Stomach (tissue), 9 donors: ENCODE measurements around the gene CLEC19A. TPM values are rescaled to one million over a fixed set of nuclear protein-coding genes. Genes with fewer than 3 reads are reported as not detected.

ENCODE experiments used
- DNase-seq, 2 donors: peaks; one replicate each; pipeline versions ENCODE4 v3.0.0 to v3.0.0-alpha.2; 2013 to 2019
- H3K27ac ChIP-seq, 5 donors: fragments of 200-600 bp in 4 of 5; sonication (generic) in 4 of 5; one replicate each; pipeline ENCODE4 v1.5.1; 2013 to 2019; ENCODE audit warnings: mild to moderate bottlenecking in 1 of 5, moderate library complexity in 1 of 5
- H3K27me3 ChIP-seq, 3 donors: fragments of 200-600 bp; sonication (generic); one replicate each; pipeline ENCODE4 v1.5.1; 2017 to 2019; ENCODE audit warnings: mixed run types in 1 of 3
- H3K36me3 ChIP-seq, 4 donors: fragments of 200-600 bp; sonication (generic); 1 replicate in 3 of 4; 2 replicates in 1 of 4; pipeline ENCODE4 v1.5.1; 2016 to 2019
- H3K4me1 ChIP-seq, 4 donors: fragments of 200-600 bp; sonication (generic); one replicate each; pipeline ENCODE4 v1.5.1; 2016 to 2019
- H3K4me3 ChIP-seq, 4 donors: fragments of 200-600 bp; sonication (generic) in 3 of 4; one replicate each; pipeline ENCODE4 v1.5.1; 2016 to 2019; ENCODE audit warnings: mild to moderate bottlenecking in 1 of 4
- H3K9me3 ChIP-seq, 4 donors: fragments of 200-600 bp; sonication (generic); one replicate each; pipeline ENCODE4 v1.5.1; 2016 to 2019
- CTCF ChIP-seq, 7 experiments: fragments of 450-650 bp in 4 of 7; fragments of 200-600 bp in 3 of 7; sonication (generic) in 3 of 7; IDR thresholded peaks; one replicate each; pipeline ENCODE4 v1.5.1; 2016 to 2019; ENCODE audit warnings: antibody characterized with exemption in 7 of 7, control low read depth in 2 of 7, mild to moderate bottlenecking in 1 of 7
- EP300 ChIP-seq: sonication (generic); formaldehyde crosslinking; IDR thresholded peaks from one replicate; pipeline ENCODE4 v1.6.1; 2017; ENCODE audit warnings: antibody characterized with exemption
- POLR2A ChIP-seq, 4 donors: fragments of 450-650 bp; IDR thresholded peaks; one replicate each; pipeline ENCODE4 v1.6.1; 2016; ENCODE audit warnings: antibody characterized with exemption in 4 of 4, control low read depth in 2 of 4, mild to moderate bottlenecking in 1 of 4, moderate library complexity in 1 of 4
- POLR2AphosphoS5 ChIP-seq, 3 donors: sonication (generic); formaldehyde crosslinking; IDR thresholded peaks; one replicate each; pipeline ENCODE4 v1.6.1; 2016; ENCODE audit warnings: antibody characterized with exemption in 3 of 3
- WGBS, 5 donors: extraction: QIAGEN DNeasy Blood & Tissue Kit in 3 of 5; methylation state at CpG; one replicate each; pipeline versions ENCODE4 v1.1.5 to v1.1.7; 2013 to 2018; 5-methylcytosine and 5-hydroxymethylcytosine counted together
- intact Hi-C: fragments of 100-400 bp; cut with DNase I; formaldehyde crosslinking; loops from one replicate; pipeline ENCODE4 v1.15.1; 2023; ENCODE audit warnings: low total_unique reads
- polyA plus RNA-seq, 3 donors: library from polyadenylated mRNA; stranded (reverse); fragments of 200-250 nt; gene quantifications; one replicate each; pipeline ENCODE4 v1.2.3, GENCODE V29; 2013
- total RNA-seq, 5 donors: library from RNA; depleted of rRNA; stranded (reverse); fragments of >200 nt; gene quantifications; one replicate each; pipeline versions ENCODE4 v1.1.0 to v1.2.3, GENCODE V29; 2014 to 2016
- donor health status: healthy with polysubstance abuse.
- donor health status: Bipolar disorder and iron deficiency.
- donor health status: healthy.

The CLEC19A gene
- total and polyA plus RNA-seq, 8 donors, result 0.37 TPM; not detected in 7

- 59 to 76% (median 67%) methylated on average over 9 of the region's 9 CpGs for WGBS, 5 donors
- Histone ChIP-seq H3K4me3 (no peak overlapping the region), H3K9me3 (no peaks in the 10 kb centered on the region), H3K27ac (no peak overlapping the region), H3K36me3 (no peaks in the 10 kb centered on the region), H3K27me3 (peaks cover 0 to 7% (median 0%) of the 10 kb centered on the region in 3 donors), H3K4me1 (peaks cover 0 to 11% (median 3%) of the 10 kb centered on the region in 4 donors)
- TF ChIP-seq EP300 (no peak), POLR2AphosphoS5 (IDR thresholded peaks at IDR 0.05) (no peak), POLR2A (IDR thresholded peaks at IDR 0.05) (no peak), CTCF (IDR thresholded peaks at IDR 0.05) (no peak)
- intact Hi-C loops, result no loop called here
- no peak for DNase-seq
These were observed 58.8 kb downstream of the CLEC19A start for GRCh38 chr16:19344224-19344801.

GRCh38 chr16:19344980-19345379 lies 59.4 kb downstream of the CLEC19A start:
- Histone ChIP-seq H3K4me1 (peaks cover 0 to 12% (median 3%) of the 10 kb centered on the region in 4 donors), H3K4me3 (no peak overlapping the region), H3K27me3 (peaks cover 0 to 7% (median 0%) of the 10 kb centered on the region in 3 donors), H3K36me3 (no peaks in the 10 kb centered on the region), H3K27ac (no peak overlapping the region), H3K9me3 (no peaks in the 10 kb centered on the region)
- intact Hi-C loops, result no loop called here
- DNase-seq, result no peak
- TF ChIP-seq CTCF (IDR thresholded peaks at IDR 0.05) (no peak), POLR2AphosphoS5 (IDR thresholded peaks at IDR 0.05) (no peak), EP300 (no peak), POLR2A (IDR thresholded peaks at IDR 0.05) (no peak)
- WGBS, 5 donors, result 56 to 78% (median 59%) methylated on average over 4 of the region's 4 CpGs

- no peak for DNase-seq
- TF ChIP-seq CTCF (IDR thresholded peaks at IDR 0.05), result no peak
- H3K27ac ChIP-seq, result no peak overlapping the region
- 41 to 66% (median 49%) methylated on average over 3 of the region's 3 CpGs for WGBS, 5 donors
- H3K4me3 ChIP-seq, result no peak overlapping the region
- H3K27me3 ChIP-seq, result peaks cover 0 to 7% (median 0%) of the 10 kb centered on the region in 3 donors
- H3K9me3 ChIP-seq, result no peaks in the 10 kb centered on the region
- no peaks in the 10 kb centered on the region for H3K36me3 ChIP-seq
- H3K4me1 ChIP-seq, result peaks cover 0 to 12% (median 3%) of the 10 kb centered on the region in 4 donors
- intact Hi-C loops, result no loop called here
These were observed 60.9 kb downstream of the CLEC19A start for GRCh38 chr16:19346335-19346922.

GRCh38 chr16:19348125-19348524 lies 62.6 kb downstream of the CLEC19A start:
- H3K4me1 ChIP-seq, result peaks cover 0 to 12% (median 3%) of the 10 kb centered on the region in 4 donors
- H3K9me3 ChIP-seq, result no peaks in the 10 kb centered on the region
- H3K27me3 ChIP-seq, result peaks cover 0 to 7% (median 0%) of the 10 kb centered on the region in 3 donors
- H3K27ac ChIP-seq, result peak overlapping the region in 1 of 5 donors; percentile 44
- no peak overlapping the region for H3K4me3 ChIP-seq
- TF ChIP-seq CTCF (IDR thresholded peaks at IDR 0.05) (no peak), EP300 (no peak), POLR2AphosphoS5 (IDR thresholded peaks at IDR 0.05) (no peak), POLR2A (IDR thresholded peaks at IDR 0.05) (no peak)
- DNase-seq, result no peak
- no peaks in the 10 kb centered on the region for H3K36me3 ChIP-seq
- WGBS, 5 donors, result 74 to 79% (median 78%) methylated on average over 6 of the region's 6 CpGs
- intact Hi-C loops, result no loop called here
